NK-92 (cell line): ENCODE results near the gene DCAF6.
"Not testable (repeated sequence)": the region's sequence is repeated elsewhere in the genome, so short reads cannot be mapped to it uniquely, and the experiment has no call there.

Experiments used
- DNase-seq: peaks from one replicate; lab custom pipeline; 2025; ENCODE audit not compliant: unreplicated experiment; lab: John Stamatoyannopoulos, UW

The DCAF6 gene

GRCh38 chr1:167923324-167924056 lies 13.0 kb upstream of the DCAF6 start:
- no peak for DNase-seq

- no peak for DNase-seq
These were observed 12.4 kb upstream of the DCAF6 start for GRCh38 chr1:167924102-167924501.

GRCh38 chr1:167924543-167925231 lies 11.8 kb upstream of the DCAF6 start:
- DNase-seq, result no peak

- no peak for DNase-seq
These were observed 9.9 kb upstream of the DCAF6 start for GRCh38 chr1:167926486-167926997.

- no peak for DNase-seq
These were observed 9.3 kb upstream of the DCAF6 start for GRCh38 chr1:167927046-167927754.

GRCh38 chr1:167928457-167928852 lies 8.0 kb upstream of the DCAF6 start:
- DNase-seq, result no peak

- not testable (repeated sequence) for DNase-seq
These were observed 7.6 kb upstream of the DCAF6 start for GRCh38 chr1:167928919-167929318.

- no peak for DNase-seq
These were observed 6.8 kb upstream of the DCAF6 start for GRCh38 chr1:167929725-167930124.

GRCh38 chr1:167933788-167934187 lies 2.7 kb upstream of the DCAF6 start:
- no peak for DNase-seq

GRCh38 chr1:167934426-167935215 lies 1.9 kb upstream of the DCAF6 start:
- DNase-seq, result no peak

GRCh38 chr1:167935216-167936067 lies 1.0 kb upstream of the DCAF6 start:
- no peak for DNase-seq

GRCh38 chr1:167936930-167937708 lies 636 bp downstream of the DCAF6 start, which contains the start of gene MPC2:
MPC2 (minus strand) TSS chr1:167937072; CDS start chr1:167935841, 1,231 bp downstream.
- no peak for DNase-seq

- DNase-seq, result no peak
These were observed 1.2 kb downstream of the DCAF6 start for GRCh38 chr1:167937709-167938010.

GRCh38 chr1:167938080-167938636 lies 1.7 kb downstream of the DCAF6 start:
- DNase-seq, result no peak

- no peak for DNase-seq
These were observed 3.8 kb downstream of the DCAF6 start for GRCh38 chr1:167940264-167940663.

GRCh38 chr1:167943541-167943940 lies 7.1 kb downstream of the DCAF6 start:
- DNase-seq, result no peak

- DNase-seq, result no peak
These were observed 11.2 kb downstream of the DCAF6 start for GRCh38 chr1:167947733-167948132.

GRCh38 chr1:167949785-167950184 lies 13.3 kb downstream of the DCAF6 start:
- DNase-seq, result no peak

- no peak for DNase-seq
These were observed 14.1 kb downstream of the DCAF6 start for GRCh38 chr1:167950569-167950968.
